COLO668 (cell line): ENCODE data around the gene NPR2.

Experiments used
- DNase-seq: peaks from one replicate; lab custom pipeline; 2025; ENCODE audit not compliant: unreplicated experiment; lab: John Stamatoyannopoulos, UW

Gene NPR2

DNA sequence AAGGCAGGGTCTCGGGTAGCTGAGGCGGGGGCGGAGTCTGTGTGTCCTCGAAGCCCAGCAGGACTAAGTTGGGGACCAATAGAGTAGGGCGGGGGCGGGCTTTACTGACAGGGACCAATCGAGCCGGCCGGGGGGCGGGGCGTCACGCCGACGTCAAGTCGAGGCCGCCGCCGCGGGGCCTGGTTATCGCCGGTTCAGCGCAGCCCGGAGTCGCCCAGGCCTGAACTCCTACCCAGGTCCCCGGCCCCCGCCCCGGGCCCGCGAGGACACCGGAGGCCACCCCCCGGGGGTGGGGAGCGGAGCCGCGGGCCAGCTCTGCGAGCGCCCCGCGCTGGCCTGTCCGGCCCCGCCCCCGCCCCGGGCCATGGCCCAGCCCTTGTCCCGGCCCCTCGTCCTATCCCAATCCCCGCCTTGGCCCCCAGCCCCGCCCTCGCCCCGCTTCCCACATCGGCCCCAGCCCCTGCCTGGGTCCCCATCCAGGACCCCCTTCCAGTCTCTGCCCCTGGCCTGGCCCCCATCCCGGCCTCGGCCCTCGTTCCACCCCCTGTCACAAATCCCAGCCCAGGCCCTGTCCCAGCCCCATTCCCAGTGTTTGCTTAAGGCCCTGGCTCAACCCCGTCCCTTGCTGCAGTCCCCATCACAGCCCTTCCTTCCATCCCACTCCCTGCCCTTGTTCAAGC is 37.8 kb downstream of the NPR2 start, which contains the start of gene TMEM8B:
Gene TMEM8B, plus strand, starts transcription at position 145 of the 680 bp plus-strand sequence. Its CDS starts 220 bp downstream, at position 365.
- peak; percentile 95 for DNase-seq

DNA sequence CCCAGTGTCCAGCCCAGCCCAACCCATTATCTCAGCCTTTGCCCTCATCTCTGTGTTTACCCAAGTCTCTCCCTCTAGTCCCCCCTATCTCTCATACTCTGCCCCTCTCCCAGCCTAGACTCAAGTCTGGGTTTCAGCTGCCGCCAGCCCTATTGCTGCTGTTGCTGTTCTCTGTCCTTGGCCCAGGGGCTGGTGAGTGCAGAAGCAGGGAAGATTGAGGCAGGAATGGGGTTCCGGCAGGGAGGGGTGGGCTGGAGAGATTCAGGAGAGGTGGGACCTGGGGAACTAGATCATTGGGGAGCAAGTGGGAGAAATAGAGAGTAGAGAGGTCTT is 38.3 kb downstream of the NPR2 start:
- DNase-seq: no peak

DNA sequence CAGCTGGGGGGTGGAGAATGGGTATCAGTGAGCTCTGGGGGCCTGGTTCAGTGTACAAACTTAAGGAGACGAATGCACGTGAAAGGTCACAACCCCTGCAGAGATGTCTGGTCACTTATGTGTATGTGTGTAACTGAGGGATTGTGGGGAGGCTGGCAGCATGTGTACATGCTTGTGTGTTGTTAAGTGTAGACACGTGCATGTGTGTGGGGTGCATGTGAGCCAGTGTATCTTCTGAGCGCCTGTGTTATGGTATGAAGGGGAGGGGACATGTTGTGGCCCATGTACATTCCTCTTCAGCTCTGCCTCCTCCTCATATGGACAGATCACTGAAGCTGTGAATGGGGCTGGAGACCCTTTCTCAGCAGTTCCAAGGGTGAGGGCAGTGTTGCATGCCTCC is 39.6 kb downstream of the NPR2 start:
- no peak for DNase-seq

DNA sequence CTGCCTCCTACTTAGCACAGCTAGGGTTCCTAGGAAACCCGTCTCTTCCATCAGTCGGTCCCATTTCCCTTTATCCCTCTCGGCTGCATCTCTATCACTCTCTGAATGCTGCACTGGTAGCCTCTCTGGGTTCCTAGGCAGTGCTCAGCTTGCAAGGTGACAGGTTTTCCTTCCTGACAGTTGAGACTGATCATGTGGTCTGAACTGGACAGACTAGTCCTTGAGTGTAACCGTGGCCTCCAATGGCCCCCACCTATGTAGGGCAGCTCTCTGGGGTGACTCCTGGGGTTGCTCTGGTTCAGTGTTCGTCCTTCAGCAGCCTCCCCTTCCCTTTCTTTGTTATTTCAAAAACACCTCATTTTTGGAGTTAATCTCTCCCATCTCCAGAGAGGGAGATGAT is 41.4 kb downstream of the NPR2 start:
- DNase-seq: no peak

DNA sequence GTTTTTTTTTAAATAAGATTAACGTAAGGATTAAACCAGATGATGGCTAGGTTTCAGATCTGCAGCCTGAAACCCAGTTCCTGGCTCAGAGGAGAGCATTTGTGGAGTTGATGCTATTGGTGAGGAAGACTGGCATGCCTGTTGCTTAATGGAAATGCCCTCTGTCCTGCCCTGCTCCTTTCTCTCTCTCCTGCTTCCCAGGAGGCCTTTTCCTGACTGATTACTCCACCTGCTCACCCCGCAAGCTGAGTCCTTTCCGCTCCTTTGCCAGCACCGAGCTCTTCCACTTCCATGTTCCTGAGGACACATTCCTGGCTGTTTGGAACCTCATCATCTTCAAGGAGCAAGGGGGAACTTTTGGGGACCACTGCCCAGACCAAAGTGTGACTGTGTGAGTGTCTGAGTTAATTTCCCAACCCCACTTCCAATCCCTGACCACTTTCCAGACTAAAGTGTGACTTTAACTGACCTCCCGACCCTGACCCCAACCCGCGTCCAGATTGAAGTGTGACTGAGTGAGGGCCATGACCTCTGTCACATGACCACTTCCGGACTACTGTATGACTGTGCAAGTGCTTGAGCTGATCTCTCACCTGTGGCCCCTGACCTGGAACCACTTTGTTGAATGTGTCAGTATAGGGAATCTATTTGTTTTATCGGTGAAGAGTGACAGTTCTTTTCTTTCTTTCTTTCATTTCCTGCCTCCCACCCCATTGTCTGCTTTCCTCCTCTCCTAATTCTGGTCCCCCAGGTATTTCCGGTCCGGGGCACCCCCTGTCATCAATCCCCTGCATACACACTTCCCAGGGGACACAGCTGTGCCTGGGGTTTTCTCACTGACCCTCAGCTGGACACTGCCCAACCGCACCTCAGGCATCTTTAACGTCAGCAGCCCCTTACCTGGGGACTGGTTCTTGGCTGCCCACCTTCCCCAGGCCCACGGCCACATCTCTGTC is 43.1 kb downstream of the NPR2 start:
- DNase-seq: no peak

DNA sequence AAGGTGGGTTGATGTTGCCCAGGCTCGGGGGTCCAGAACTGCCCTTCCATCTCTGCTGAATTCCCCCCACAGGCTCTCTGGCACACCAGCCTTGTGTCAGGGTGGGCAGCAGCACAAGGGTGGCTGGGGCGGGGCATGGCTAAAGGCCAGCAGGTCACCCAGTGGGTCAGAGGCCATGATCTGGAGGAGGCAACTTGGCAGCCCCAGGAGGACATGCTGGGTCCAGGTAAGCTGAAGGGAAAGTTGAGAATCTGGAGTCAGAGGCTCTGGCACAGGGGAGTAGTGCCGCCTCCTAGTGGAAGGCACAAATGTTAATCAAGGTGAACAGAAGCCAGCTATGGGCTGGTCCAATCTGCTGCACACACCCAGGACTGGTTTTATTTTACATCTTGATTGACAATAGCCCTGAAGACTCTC is 43.8 kb downstream of the NPR2 start:
- DNase-seq: peak; percentile 3

DNA sequence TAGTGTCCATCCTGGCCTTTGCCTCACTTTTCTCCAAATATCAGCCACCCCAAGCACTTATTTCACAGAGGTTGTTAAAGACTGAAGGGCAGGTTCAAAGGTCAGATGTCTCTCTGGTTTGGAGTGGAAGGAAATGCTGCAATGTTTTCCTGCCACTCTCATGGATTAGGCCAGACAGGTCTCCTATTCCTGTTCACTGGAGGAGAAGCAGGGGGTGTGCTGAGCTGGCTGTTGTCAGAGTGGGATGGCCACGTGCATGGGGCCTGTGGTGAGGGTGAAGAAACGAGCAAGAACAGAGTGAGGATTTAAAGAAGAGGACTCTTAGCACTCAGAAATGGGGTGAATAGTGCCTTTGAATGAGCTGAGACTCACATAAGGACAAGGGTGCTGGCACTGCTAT is 44.4 kb downstream of the NPR2 start:
- no peak for DNase-seq

DNA sequence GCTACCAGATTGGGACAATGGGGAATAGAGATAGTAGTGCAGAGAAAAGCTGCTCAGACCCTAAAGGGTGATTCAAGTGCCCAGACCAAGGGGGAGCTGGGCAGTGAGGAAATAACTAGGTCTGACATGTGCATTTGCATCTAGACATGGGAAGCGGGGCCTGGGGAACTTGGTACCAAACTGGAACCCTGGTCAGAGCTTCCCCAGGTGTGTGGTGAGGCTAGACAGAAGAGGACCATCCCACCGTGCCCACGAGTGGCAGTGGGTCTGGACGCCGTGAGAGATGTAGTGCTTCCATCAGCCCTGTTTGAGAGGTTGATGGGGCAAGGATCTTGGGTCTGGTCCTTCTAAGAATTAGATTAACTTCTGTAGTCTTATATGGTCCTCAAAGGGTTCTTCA is 45.2 kb downstream of the NPR2 start:
- no peak for DNase-seq

DNA sequence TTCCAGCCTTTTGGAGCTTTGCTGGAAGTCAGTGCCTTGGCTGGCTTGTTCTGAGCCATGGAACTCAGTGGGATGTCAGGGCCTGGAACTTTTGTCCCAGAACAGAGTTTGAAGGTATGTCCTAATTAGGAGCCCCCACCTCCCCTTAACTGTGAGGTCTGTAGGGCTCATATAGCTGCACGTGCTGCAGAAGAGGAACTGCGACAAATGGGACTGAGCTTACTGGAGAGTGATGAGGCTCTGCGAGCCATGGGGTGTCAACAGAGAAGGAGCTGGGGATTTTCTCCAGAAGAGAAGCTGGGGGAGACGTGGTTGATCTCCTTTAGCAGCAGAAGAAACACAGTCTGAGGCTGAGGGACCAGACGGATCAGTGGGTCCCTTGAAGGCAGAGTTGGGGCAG is 48.5 kb downstream of the NPR2 start:
- DNase-seq: no peak

DNA sequence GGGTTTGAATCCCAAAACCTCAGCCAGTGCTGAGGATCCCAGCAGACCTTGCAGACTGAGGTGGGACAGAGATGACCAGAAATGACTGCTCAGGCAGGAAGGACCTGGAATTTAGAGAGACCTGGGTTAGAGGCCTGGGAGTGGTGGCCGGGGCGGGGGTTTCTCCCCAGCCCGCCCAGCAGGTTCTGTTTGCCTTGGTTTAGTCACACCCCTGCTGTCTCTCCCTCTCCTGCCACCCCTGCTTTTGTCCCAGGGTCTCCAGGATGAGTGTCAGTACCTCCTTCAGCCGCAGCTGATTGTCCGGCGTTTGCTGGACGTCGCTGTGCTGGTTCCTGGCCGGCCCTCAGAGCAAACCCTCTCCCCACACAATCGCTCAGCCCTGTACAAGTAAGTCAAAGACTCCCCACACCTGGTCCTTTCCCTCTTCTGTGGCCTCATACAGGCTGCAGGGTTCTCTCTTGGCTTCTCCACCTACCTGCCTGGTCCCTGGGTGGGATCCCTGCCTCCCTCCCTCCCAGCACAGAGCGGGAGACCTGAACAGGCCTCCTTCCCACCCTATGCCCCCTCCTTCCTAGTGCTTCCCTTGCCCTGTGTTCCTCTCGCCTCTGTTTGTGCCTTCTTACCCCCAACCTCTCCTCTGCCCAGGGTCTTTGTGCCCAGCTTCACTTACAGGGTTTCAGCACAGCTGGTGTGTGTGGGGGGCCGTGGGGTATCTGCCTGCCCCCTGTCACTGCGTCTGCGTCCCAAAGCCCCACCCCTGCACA is 49.7 kb downstream of the NPR2 start:
- DNase-seq: no peak

DNA sequence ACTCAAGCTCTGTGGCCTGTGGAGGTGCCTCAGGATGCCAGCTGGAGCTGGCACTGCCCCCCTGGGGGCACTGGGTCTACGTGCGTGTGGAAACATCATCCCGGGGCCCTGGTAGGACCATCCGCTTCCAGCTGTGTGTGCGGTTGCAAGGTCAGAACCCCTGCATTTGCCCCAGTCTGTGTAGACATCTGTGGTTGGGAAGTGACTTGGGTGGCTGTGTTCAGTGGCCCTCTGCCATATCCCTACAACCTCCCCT is 50.2 kb downstream of the NPR2 start:
- no peak for DNase-seq

DNA sequence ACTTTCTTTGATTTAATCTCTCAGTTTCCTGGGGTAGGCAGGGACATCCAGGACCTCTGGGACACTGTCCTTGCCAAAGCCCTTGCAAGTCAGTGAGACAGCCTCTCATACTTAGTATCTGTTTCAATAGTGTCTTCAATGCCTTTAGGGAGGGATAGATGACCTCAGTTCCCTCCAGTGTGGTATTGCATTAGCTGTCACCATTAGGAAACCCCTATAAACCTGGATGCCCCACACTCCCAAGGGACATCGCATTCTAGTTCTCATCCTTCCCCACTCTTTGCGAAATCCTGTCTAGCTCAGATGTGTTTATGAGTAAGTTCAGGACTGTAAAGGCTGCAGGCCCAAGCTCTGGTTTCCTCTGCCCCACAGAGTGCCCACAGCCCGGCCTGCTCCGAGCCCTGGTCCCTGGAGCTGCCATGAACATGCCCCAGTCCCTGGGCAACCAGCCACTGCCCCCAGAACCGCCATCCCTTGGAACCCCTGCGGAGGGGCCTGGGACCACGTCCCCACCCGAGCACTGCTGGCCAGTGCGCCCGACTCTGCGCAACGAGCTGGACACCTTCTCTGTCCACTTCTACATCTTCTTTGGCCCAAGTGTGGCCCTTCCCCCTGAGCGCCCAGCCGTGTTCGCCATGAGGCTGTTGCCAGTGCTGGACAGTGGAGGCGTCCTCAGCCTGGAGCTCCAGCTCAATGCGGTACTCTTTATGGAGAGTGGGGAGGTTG is 50.8 kb downstream of the NPR2 start:
- no peak for DNase-seq

DNA sequence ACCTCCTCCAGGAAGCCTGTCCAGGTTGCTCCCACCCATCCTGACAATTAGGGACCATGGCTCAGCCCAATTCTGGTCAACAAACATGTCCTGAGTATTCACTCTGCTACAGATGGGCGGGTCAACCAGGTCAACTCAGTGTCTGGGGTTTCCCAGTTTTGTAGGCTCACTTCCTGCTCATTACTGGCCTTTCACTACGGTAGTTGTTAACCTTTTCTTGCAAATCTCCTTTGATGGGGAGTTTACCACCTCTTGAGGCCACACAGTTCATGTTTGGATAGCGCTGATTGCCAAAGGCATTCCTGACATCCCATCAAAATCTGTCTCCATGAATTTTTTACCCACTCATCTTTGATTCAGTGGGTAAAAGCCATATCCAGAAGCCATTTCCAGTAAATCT is 51.4 kb downstream of the NPR2 start:
- no peak for DNase-seq

DNA sequence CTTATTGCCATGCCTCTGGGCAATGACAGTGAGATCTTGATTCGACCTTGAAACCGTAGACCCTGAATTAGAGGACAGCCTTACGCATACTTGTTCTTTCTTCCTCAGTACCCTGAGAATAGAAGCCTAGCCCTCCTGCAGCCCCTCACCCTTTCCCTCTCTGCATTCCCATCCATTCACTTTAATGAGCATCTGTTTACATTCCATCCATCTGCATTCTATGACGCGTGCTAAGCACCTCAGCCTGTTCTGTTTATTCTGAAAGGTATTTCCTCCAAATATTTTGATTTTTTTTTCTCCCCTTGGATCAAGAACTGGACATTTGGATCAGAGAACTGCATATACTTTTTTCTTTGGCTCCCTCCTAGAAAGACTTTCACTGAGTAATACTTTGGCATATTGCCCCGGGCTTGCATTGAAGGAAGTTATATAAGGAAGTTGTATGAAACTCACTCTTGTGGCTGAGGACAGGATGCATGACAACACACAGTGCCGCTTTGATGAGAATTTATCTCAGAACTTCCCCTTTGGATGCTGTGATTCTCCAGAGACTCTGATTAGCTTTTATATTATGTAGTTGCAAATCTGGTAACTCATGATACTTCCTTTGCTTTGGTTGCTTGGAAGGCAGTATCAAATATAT is 53.4 kb downstream of the NPR2 start:
- no peak for DNase-seq

DNA sequence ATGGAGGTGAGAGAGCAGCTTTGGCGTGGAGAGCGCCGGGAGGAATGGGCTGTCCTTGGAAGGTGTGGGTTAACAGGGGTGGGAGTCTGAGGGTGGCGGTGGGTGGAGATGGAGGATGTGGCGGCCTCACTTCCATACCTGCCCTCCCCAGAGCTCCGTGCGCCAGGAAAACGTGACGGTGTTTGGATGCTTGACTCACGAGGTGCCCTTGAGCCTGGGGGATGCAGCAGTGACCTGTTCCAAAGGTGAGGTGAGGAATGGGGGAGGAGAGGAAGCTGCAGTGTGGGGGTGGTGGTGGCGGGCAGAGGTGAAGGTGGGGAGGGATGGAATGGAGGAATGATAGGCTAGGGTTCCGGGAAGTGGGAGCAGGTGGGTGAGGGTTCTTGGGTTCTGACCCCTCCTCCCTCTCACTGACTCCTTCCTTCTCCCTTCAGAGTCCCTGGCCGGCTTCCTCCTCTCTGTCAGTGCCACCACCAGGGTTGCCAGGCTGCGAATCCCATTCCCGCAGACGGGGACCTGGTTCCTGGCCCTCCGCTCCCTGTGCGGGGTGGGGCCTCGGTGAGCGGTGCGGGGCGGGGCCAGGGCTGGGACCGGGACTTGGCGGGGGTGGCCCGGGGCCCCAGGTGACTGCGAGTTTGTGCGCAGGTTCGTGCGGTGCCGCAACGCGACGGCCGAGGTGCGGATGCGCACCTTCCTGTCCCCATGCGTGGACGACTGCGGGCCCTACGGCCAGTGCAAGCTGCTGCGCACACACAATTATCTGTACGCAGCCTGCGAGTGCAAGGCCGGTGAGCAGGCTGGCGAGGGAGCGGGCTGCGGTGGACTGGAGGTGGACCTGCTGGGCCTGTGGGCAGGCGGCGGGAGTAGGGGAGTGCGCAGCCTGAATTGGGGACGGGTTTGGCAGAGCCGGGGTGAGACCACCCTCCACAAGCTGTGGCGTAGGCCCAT is 54.7 kb downstream of the NPR2 start:
- DNase-seq: no peak

DNA sequence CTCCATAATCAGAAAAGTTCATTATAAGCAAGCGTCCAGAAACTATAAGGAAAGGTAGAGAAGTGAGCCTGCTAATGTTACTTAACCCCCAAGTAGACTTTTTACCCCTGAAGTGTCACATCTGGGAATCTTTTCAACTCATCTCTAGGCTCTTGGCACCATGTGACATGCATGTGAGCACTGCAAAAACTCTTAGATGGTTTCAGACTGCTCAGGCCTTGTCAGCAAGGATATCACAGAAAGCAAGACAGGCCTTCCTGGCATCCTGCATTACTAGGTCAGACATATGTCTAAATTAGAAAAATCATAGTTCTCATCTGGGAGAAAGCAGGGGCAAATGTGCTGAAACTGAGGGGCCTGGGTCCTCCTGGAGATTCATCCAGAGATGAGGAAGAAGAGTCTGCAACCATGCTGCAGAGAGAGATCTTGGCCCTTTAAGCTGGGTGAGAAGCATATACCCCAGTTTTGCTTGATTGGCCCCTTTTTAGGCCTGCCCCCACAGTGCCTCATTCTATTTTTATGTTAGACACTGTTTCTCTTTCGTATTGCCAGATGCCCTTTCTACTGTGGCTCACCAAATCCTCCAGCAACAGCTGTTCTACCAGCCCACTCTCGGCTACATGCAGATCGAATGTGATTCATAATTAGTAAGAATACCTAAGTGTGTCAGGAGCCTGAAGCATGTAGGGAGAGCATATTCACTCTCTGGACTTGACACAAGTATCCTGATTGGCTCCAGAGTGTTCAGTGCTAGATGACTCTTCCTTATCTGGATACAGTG is 56.6 kb downstream of the NPR2 start:
- DNase-seq: no peak

DNA sequence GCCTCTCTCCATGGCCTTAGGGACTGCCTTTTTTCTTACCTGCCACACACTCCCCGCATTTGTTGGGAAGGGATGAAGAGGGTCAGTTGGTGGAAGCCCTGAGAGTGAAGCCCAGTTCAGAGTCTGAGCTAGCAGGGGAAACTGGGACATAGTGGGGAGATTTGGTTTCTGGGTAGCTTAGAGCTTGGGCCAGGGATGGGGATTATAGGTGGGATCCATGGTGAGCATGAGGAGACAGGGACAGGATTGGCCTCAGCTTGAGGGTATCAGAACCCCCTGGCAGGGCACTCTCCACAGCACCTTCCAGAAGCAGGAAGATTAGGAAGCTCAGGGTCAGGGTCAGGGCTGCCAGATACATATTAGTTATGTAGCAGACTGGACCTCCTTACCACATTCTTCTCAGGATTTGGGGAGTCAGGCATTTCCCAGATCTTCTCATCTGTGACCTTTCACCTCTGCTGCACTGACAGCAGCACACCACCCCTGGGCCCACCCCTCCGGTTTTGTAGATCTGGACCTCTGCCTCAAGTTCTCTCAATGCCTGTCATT is 61.0 kb downstream of the NPR2 start:
- DNase-seq: no peak
